HepG2 (cell line): Measurements from ENCODE around the gene BUD23. TPM values are rescaled to one million over a fixed set of nuclear protein-coding genes. Genes with fewer than 3 reads are reported as not detected.

Experiments used
- AKAP8 ChIP-seq: sonication (generic); formaldehyde crosslinking; IDR thresholded peaks from 2 replicates; pipeline ENCODE4 v1.5.1; 2020; ENCODE audit warnings: mild to moderate bottlenecking, missing genetic modification reagents
- ELF1 ChIP-seq: sonication (generic); formaldehyde crosslinking; IDR thresholded peaks from 2 replicates; pipeline ENCODE4 v1.4.0; 2020; ENCODE audit warnings: missing genetic modification reagents
- GABPB1 ChIP-seq: IDR thresholded peaks from 2 replicates; pipeline ENCODE4 v1.6.1; 2016; ENCODE audit warnings: mild to moderate bottlenecking, missing genetic modification reagents, moderate library complexity, missing compliant biosample characterization
- HDAC2 ChIP-seq: sonication (generic); formaldehyde crosslinking; IDR thresholded peaks from 2 replicates; pipeline ENCODE4 v1.4.0; 2020; ENCODE audit warnings: missing genetic modification reagents
- HOXA3 ChIP-seq: sonication (generic); formaldehyde crosslinking; IDR thresholded peaks from 2 replicates; pipeline ENCODE4 v1.5.0; 2020; ENCODE audit warnings: missing genetic modification reagents
- KLF6 ChIP-seq: IDR thresholded peaks from 2 replicates; pipeline ENCODE4 v1.8.0; 2016; ENCODE audit warnings: missing biosample characterization, missing genetic modification reagents
- MAZ ChIP-seq, 2 experiments: sonication (generic) in 1 of 2; formaldehyde crosslinking in 1 of 2; IDR thresholded peaks; 2 replicates each; pipeline versions ENCODE4 v1.5.0 to v1.6.1; 2012 to 2020; ENCODE audit warnings: low read depth in 2 of 2, mild to moderate bottlenecking in 2 of 2, borderline replicate concordance in 1 of 2, improper control_type of control experiment in 1 of 2, low read length in 1 of 2, missing genetic modification reagents in 1 of 2, moderate library complexity in 1 of 2
- MXD1 ChIP-seq: sonication (generic); formaldehyde crosslinking; IDR thresholded peaks from 2 replicates; pipeline ENCODE4 v1.4.0; 2020; ENCODE audit warnings: mild to moderate bottlenecking, missing genetic modification reagents
- PCBP2 ChIP-seq: fragments of 200-400 bp; formaldehyde crosslinking; optimal IDR thresholded peaks from 2 replicates; pipeline ENCODE3; 2018; ENCODE audit warnings: low read length, low read depth; ENCODE audit not compliant: poor library complexity, severe bottlenecking
- PHF8 ChIP-seq: sonication (generic); formaldehyde crosslinking; IDR thresholded peaks from 2 replicates; pipeline ENCODE4 v1.5.0; 2020; ENCODE audit warnings: missing genetic modification reagents
- THAP7 ChIP-seq: sonication (generic); formaldehyde crosslinking; IDR thresholded peaks from 2 replicates; pipeline ENCODE4 v1.8.1; 2023; ENCODE audit warnings: mild to moderate bottlenecking, missing genetic modification reagents
- TOPORS ChIP-seq: sonication (generic); formaldehyde crosslinking; IDR thresholded peaks from 2 replicates; pipeline ENCODE4 v1.8.0; 2023; ENCODE audit warnings: mild to moderate bottlenecking, missing genetic modification reagents
- ZBTB2 ChIP-seq: sonication (generic); formaldehyde crosslinking; IDR thresholded peaks from 2 replicates; pipeline ENCODE4 v1.8.0; 2022; ENCODE audit warnings: low read depth, missing genetic modification reagents
- ZBTB38 ChIP-seq: sonication (generic); formaldehyde crosslinking; IDR thresholded peaks from 2 replicates; pipeline ENCODE4 v1.5.1; 2020; ENCODE audit warnings: mild to moderate bottlenecking, missing genetic modification reagents
- ZFP36L1 ChIP-seq: sonication (generic); formaldehyde crosslinking; IDR thresholded peaks from 2 replicates; pipeline ENCODE4 v1.8.0; 2022; ENCODE audit warnings: mild to moderate bottlenecking, missing genetic modification reagents, moderate library complexity
- ZNF224 ChIP-seq: sonication (generic); formaldehyde crosslinking; IDR thresholded peaks from 2 replicates; pipeline ENCODE4 v1.5.0; 2020; ENCODE audit warnings: mild to moderate bottlenecking, missing genetic modification reagents
- ZNF256 ChIP-seq: sonication (generic); formaldehyde crosslinking; conservative IDR thresholded peaks from 2 replicates; pipeline ENCODE4 v1.4.0; 2020; ENCODE audit warnings: missing genetic modification reagents
- ZNF3 ChIP-seq: IDR thresholded peaks from 2 replicates; pipeline ENCODE4 v1.7.0; 2017; ENCODE audit warnings: inconsistent platforms
- ZNF546 ChIP-seq: sonication (generic); formaldehyde crosslinking; conservative IDR thresholded peaks from 2 replicates; pipeline ENCODE4 v1.8.1; 2023; ENCODE audit warnings: mild to moderate bottlenecking, missing genetic modification reagents
- ZNF574 ChIP-seq: sonication (generic); formaldehyde crosslinking; IDR thresholded peaks from 2 replicates; pipeline ENCODE4 v1.4.0; 2020; ENCODE audit warnings: missing genetic modification reagents
- ZNF790 ChIP-seq: sonication (generic); formaldehyde crosslinking; IDR thresholded peaks from 2 replicates; pipeline ENCODE4 v1.8.0; 2022; ENCODE audit warnings: missing genetic modification reagents, mild to moderate bottlenecking, borderline replicate concordance
- ZNF841 ChIP-seq: sonication (generic); formaldehyde crosslinking; IDR thresholded peaks from 2 replicates; pipeline ENCODE4 v1.8.1; 2023; ENCODE audit warnings: missing genetic modification reagents, borderline replicate concordance
- ZNF891 ChIP-seq: sonication (generic); formaldehyde crosslinking; IDR thresholded peaks from 2 replicates; pipeline ENCODE4 v1.5.0; 2020; ENCODE audit warnings: mild to moderate bottlenecking, missing genetic modification reagents
- ZSCAN21 ChIP-seq: sonication (generic); formaldehyde crosslinking; IDR thresholded peaks from 2 replicates; pipeline ENCODE4 v1.8.0; 2022; ENCODE audit warnings: mild to moderate bottlenecking, missing genetic modification reagents, moderate library complexity, borderline replicate concordance
- ZSCAN31 ChIP-seq: sonication (generic); formaldehyde crosslinking; IDR thresholded peaks from 2 replicates; pipeline ENCODE4 v1.5.0; 2020; ENCODE audit warnings: low read depth, mild to moderate bottlenecking, missing genetic modification reagents
- polyA plus RNA-seq, 8 experiments: library from polyadenylated mRNA; depleted of rRNA in 3 of 8; stranded (reverse) in 7 of 8; unstranded in 1 of 8; fragments of >200 nt; fragmentation: Illumina TruSeq in 4 of 8; extraction: Trizol in 4 of 8; gene quantifications; 2 replicates each; pipeline versions ENCODE4 v1.2.1 to v1.2.3, GENCODE V29; 2011 to 2016; ENCODE audit warnings: low read depth in 4 of 8, missing spikeins in 1 of 8, mixed read lengths in 1 of 8; ENCODE audit not compliant: insufficient read depth in 1 of 8
- total RNA-seq, 5 experiments: library from RNA; depleted of rRNA; stranded (reverse); fragments of >200 nt; fragmentation: Illumina TruSeq; extraction: Trizol; gene quantifications; 2 replicates each; pipeline ENCODE4 v1.2.3, GENCODE V29; 2016; ENCODE audit warnings: low read depth in 1 of 5

BUD23 gene
- total and polyA plus RNA-seq, 2 of the 13 experiments (the other 11 are each of a cell fraction or from before 2014, with no cell fraction given): 47.5 to 54.5 TPM

- peak; percentile 99 for TF ChIP-seq PHF8 (CRISPR knock-in tag)
- TF ChIP-seq ZSCAN31 (CRISPR knock-in tag): peak; percentile 55; the same call in 1 of the 2 replicates
- TF ChIP-seq THAP7 (CRISPR knock-in tag): no peak
- TF ChIP-seq ZNF3: no peak
- TF ChIP-seq ZNF224: no peak; the same call in 1 of the 2 replicates
- peak; percentile 73 for TF ChIP-seq ZNF574 (CRISPR knock-in tag)
- TF ChIP-seq ZNF891: peak; percentile 43; the same call in 1 of the 2 replicates
- TF ChIP-seq ZBTB38 (CRISPR knock-in tag): peak; percentile 68; the same call in 1 of the 2 replicates
- no peak for TF ChIP-seq ZBTB2 (CRISPR knock-in tag)
- TF ChIP-seq ZNF256 (CRISPR knock-in tag): peak; percentile 79; the same call in 1 of the 2 replicates
- 0 out of 2 replicates have a peak, but pooled peaks have one; percentile 21 for TF ChIP-seq KLF6
- TF ChIP-seq HDAC2 (CRISPR knock-in tag): peak; percentile 54; the same call in 1 of the 2 replicates
- TF ChIP-seq TOPORS (CRISPR knock-in tag): peak; percentile 64; the same call in 1 of the 2 replicates
- TF ChIP-seq MXD1 (CRISPR knock-in tag): peak; percentile 85
- no peak for TF ChIP-seq MAZ (IDR thresholded peaks at IDR 0.05; ENCODE audit: borderline replicate concordance, low read depth, low read length)
- TF ChIP-seq MAZ (CRISPR knock-in tag; IDR thresholded peaks at IDR 0.05; ENCODE audit: low read depth): peak; percentile 88
- TF ChIP-seq ZNF546 (CRISPR knock-in tag): 0 out of 2 replicates have a peak, but pooled peaks have one; percentile 37
- TF ChIP-seq ZNF790 (CRISPR knock-in tag): peak; percentile 59; the same call in 1 of the 2 replicates
- peak; percentile 82; the same call in 1 of the 2 replicates for TF ChIP-seq ZFP36L1 (CRISPR knock-in tag)
- TF ChIP-seq ELF1 (CRISPR knock-in tag): no peak
- TF ChIP-seq PCBP2: no peak
- TF ChIP-seq AKAP8 (CRISPR knock-in tag): peak; percentile 44; the same call in 1 of the 2 replicates
- TF ChIP-seq ZNF841: peak; percentile 50; the same call in 1 of the 2 replicates
- TF ChIP-seq HOXA3 (CRISPR knock-in tag): peak; percentile 91
- TF ChIP-seq ZSCAN21: no peak
- TF ChIP-seq GABPB1 (CRISPR knock-in tag): peak; percentile 66; the same call in 1 of the 2 replicates
These were observed at the start of gene BUD23, which contains the start of gene DNAJC30 (continued) for GRCh38 chr7:73683056-73683787.
